Panc1 (cell line): ENCODE results near the gene PEAK3. TPM values are rescaled to one million over a fixed set of nuclear protein-coding genes. Genes with fewer than 3 reads are reported as not detected.

Experiments used
- ATAC-seq: fragments of 200-7000 bp; cut with Tn5 transposase; 2 replicates; pipeline ENCODE4 v1.9.1; 2020; ENCODE audit warnings: mild to moderate bottlenecking, moderate library complexity
- BruUV-seq: library from RNA; stranded (reverse); fragments of 400-500 nt; replicated peaks from 2 replicates; lab custom pipeline; 2021; lab: Mats Ljungman, UMichigan
- CTCF ChIA-PET: fragments of 300-600 bp; sonication (Branson Sonifier 250); formaldehyde crosslinking; loops from one replicate; lab custom pipeline; 2022; ENCODE audit warnings: antibody characterized with exemption; lab: Charles Lee
- POLR2A ChIA-PET: fragments of 300-600 bp; sonication (Branson Sonifier 250); formaldehyde crosslinking; loops from one replicate; lab custom pipeline; 2022; ENCODE audit warnings: antibody characterized with exemption; lab: Charles Lee
- DNase-seq: peaks from one replicate; pipeline ENCODE4 v3.0.0-alpha.2; 2010; ENCODE audit warnings: low read depth, low spot score
- H3K27ac ChIP-seq: 2 replicates; pipeline ENCODE4 v1.5.1; 2011; ENCODE audit warnings: mild to moderate bottlenecking, low read length, inconsistent platforms
- H3K27me3 ChIP-seq: fragments of 200-500 bp; sonication (Bioruptor generic); 2 replicates; pipeline ENCODE4 v1.6.0; 2014; ENCODE audit warnings: low read length, inconsistent platforms; ENCODE audit not compliant: control insufficient read depth, insufficient read depth
- H3K36me3 ChIP-seq: fragments of 200-500 bp; sonication (Bioruptor generic); 2 replicates; pipeline ENCODE4 v1.5.1; 2014; ENCODE audit warnings: inconsistent platforms, mild to moderate bottlenecking, low read length, moderate library complexity; ENCODE audit not compliant: control insufficient read depth, insufficient read depth
- H3K4me1 ChIP-seq: 2 replicates; pipeline ENCODE4 v1.5.1; 2011; ENCODE audit warnings: inconsistent platforms, mild to moderate bottlenecking, low read length, moderate library complexity; ENCODE audit not compliant: control insufficient read depth, insufficient read depth
- H3K4me3 ChIP-seq, 2 experiments: 2 replicates each; pipeline ENCODE4 v1.5.1; 2011 to 2012; ENCODE audit warnings: low read depth in 2 of 2, low read length in 2 of 2, mild to moderate bottlenecking in 2 of 2, inconsistent platforms in 1 of 2, moderate library complexity in 1 of 2
- H3K9me3 ChIP-seq: fragments of 200-500 bp; sonication (Bioruptor generic); 2 replicates; pipeline ENCODE4 v1.5.1; 2014; ENCODE audit warnings: low read depth, mild to moderate bottlenecking, inconsistent platforms, low read length, moderate library complexity; ENCODE audit not compliant: control insufficient read depth, insufficient read depth
- CTCF ChIP-seq: fragments of 450-650 bp; IDR thresholded peaks from 2 replicates; pipeline ENCODE4 v1.5.1; 2017; ENCODE audit warnings: mild to moderate bottlenecking
- POLR2AphosphoS5 ChIP-seq: IDR thresholded peaks from 2 replicates; pipeline ENCODE4 v1.6.1; 2012; ENCODE audit warnings: mild to moderate bottlenecking, low read depth, low read length, moderate library complexity
- REST ChIP-seq, 2 experiments: IDR thresholded peaks; 2 replicates each; pipeline ENCODE4 v1.6.1; 2011 to 2012; ENCODE audit warnings: low read depth in 2 of 2, control low read depth in 1 of 2, low read length in 1 of 2, mild to moderate bottlenecking in 1 of 2, moderate library complexity in 1 of 2; ENCODE audit not compliant: insufficient read depth in 1 of 2
- SIN3A ChIP-seq: IDR thresholded peaks from 2 replicates; pipeline ENCODE4 v1.6.1; 2012; ENCODE audit warnings: low read depth, mild to moderate bottlenecking, low read length, moderate library complexity, borderline replicate concordance; ENCODE audit not compliant: insufficient read depth
- TCF7L2 ChIP-seq: IDR thresholded peaks from 2 replicates; pipeline ENCODE4 v1.6.1; 2011; ENCODE audit warnings: mild to moderate bottlenecking, low read depth, low read length, inconsistent platforms
- in situ Hi-C: cut with HindIII; loops from 2 replicates; pipeline ENCODE4 v1.10.0; 2016; ENCODE audit warnings: low sequenced_read_pairs, low pct_unique_long_range_greater_than_20kb
- intact Hi-C: fragments of 100-400 bp; cut with micrococcal nuclease; formaldehyde crosslinking; loops from one replicate; pipeline ENCODE4 v1.10.0; 2022; ENCODE audit not compliant: unreplicated experiment
- total RNA-seq: library from RNA; stranded (reverse); gene quantifications from one replicate; pipeline ENCODE4 v1.2.1, GENCODE V29; 2021; ENCODE audit not compliant: unreplicated experiment

The PEAK3 gene
- total RNA-seq, 1 experiment from 2014 or later = not detected

- Histone ChIP-seq H3K9me3 (no peaks in the 10 kb centered on the region), H3K36me3 (no peaks in the 10 kb centered on the region), H3K27ac (no peak overlapping the region), H3K4me1 (no peaks in the 10 kb centered on the region; the same call in 1 of the 2 replicates), H3K27me3 (no peaks in the 10 kb centered on the region), H3K4me3 (no peak overlapping the region)
- DNase-seq (no peak), ATAC-seq (no peak)
- TF ChIP-seq CTCF (no peak), POLR2AphosphoS5 (no peak), REST (IDR thresholded peaks at IDR 0.05; ENCODE audit: insufficient read depth in 1 of 2, low read depth in 2 of 2, low read length in 1 of 2) (no peak), SIN3A (no peak), TCF7L2 (no peak)
- in situ Hi-C loops (no loop called here), intact Hi-C loops (loop anchor here (5.0 kb wide), 2 partner anchors 82 to 162 kb away; partner anchors contain the start of genes PLEKHJ1 and SF3A2)
- no TSS peak for BruUV-seq
- ChIA-PET POLR2A (interaction anchor here (0.6 kb wide), 2 partner anchors 59 to 83 kb away, joined by 4 to 16 read pairs; partner anchors contain the start of gene PLEKHJ1), CTCF (no interaction called here)
Observed at GRCh38 chr19:2318923-2319322, 36.9 kb upstream of the PEAK3 start.

GRCh38 chr19:2317756-2318155 is 35.8 kb upstream of the PEAK3 start:
- Histone ChIP-seq H3K27ac (no peak overlapping the region), H3K36me3 (no peaks in the 10 kb centered on the region), H3K27me3 (no peaks in the 10 kb centered on the region), H3K9me3 (no peaks in the 10 kb centered on the region), H3K4me1 (no peaks in the 10 kb centered on the region; the same call in 1 of the 2 replicates), H3K4me3 (no peak overlapping the region)
- POLR2A ChIA-PET = no interaction called here
- ATAC-seq (no peak), DNase-seq (no peak)
- no TSS peak for BruUV-seq
- TF ChIP-seq CTCF (no peak), TCF7L2 (no peak), POLR2AphosphoS5 (no peak)
- CTCF ChIA-PET = no interaction called here
- intact Hi-C loops (loop anchor here (5.0 kb wide), 2 partner anchors 80 to 160 kb away; partner anchors contain the start of genes PLEKHJ1 and SF3A2), in situ Hi-C loops (no loop called here)
